HEK293 (cell line): ENCODE results near the gene ZNF365.

ENCODE experiments used
- CTCF ChIP-seq: fragments of 450-650 bp; formaldehyde crosslinking; IDR thresholded peaks from 2 replicates; pipeline ENCODE4 v1.5.1; 2016; ENCODE audit warnings: missing biosample characterization, missing genetic modification characterization
- ZNF488 ChIP-seq: fragments of 450-650 bp; formaldehyde crosslinking; IDR thresholded peaks from 2 replicates; pipeline ENCODE4 v1.5.1; 2016; ENCODE audit warnings: missing biosample characterization, missing genetic modification characterization
- ZNF664 ChIP-seq: fragments of 450-650 bp; formaldehyde crosslinking; IDR thresholded peaks from 2 replicates; pipeline ENCODE4 v1.5.1; 2016; ENCODE audit warnings: missing biosample characterization, missing genetic modification characterization
- ZNF768 ChIP-seq: fragments of 450-650 bp; formaldehyde crosslinking; IDR thresholded peaks from 2 replicates; pipeline ENCODE4 v1.5.1; 2018; ENCODE audit warnings: missing biosample characterization, mild to moderate bottlenecking, missing genetic modification characterization

GRCh38 chr10:62426600-62426999 lies 52.4 kb downstream of the ZNF365 start:
- TF ChIP-seq CTCF (tag by site-specific recombination) (no peak), ZNF488 (no peak), ZNF664 (tag by site-specific recombination) (no peak), ZNF768 (tag by site-specific recombination) (no peak)
